Skeletal muscle tissue (tissue), 4 donors: ENCODE measurements around the gene RAPGEF4. TPM values are rescaled to one million over a fixed set of nuclear protein-coding genes. Genes with fewer than 3 reads are reported as not detected.

Experiments used
- H3K27ac ChIP-seq: one replicate; pipeline ENCODE4 v1.7.0; 2013; ENCODE audit warnings: mild to moderate bottlenecking, low read depth, low read length, inconsistent platforms
- H3K27me3 ChIP-seq, 3 donors: one replicate each; pipeline ENCODE4 v1.7.0; 2013; ENCODE audit warnings: low read length in 3 of 3; ENCODE audit not compliant: control insufficient read depth in 3 of 3, insufficient read depth in 3 of 3
- H3K36me3 ChIP-seq, 3 donors: one replicate each; pipeline ENCODE4 v1.7.0; 2013; ENCODE audit warnings: low read length in 3 of 3; ENCODE audit not compliant: control insufficient read depth in 3 of 3, insufficient read depth in 3 of 3
- H3K4me1 ChIP-seq, 3 donors: one replicate each; pipeline ENCODE4 v1.7.0; 2013; ENCODE audit warnings: low read length in 3 of 3, mild to moderate bottlenecking in 3 of 3; ENCODE audit not compliant: control insufficient read depth in 3 of 3, insufficient read depth in 3 of 3
- H3K4me3 ChIP-seq, 3 donors: one replicate each; pipeline ENCODE4 v1.7.0; 2013; ENCODE audit warnings: low read length in 3 of 3
- H3K9ac ChIP-seq, 3 donors: one replicate each; pipeline ENCODE4 v1.7.0; 2013; ENCODE audit warnings: low read length in 3 of 3, mild to moderate bottlenecking in 3 of 3, moderate library complexity in 2 of 3, low read depth in 1 of 3
- H3K9me3 ChIP-seq, 3 donors: one replicate each; pipeline ENCODE4 v1.7.0; 2013; ENCODE audit warnings: low read length in 3 of 3; ENCODE audit not compliant: control insufficient read depth in 3 of 3
- total RNA-seq: library from RNA; depleted of rRNA; stranded (reverse); fragments of >200 nt; gene quantifications from one replicate; pipeline ENCODE4 v1.2.3, GENCODE V29; 2014
- donor health status: Osteomylitis.

RAPGEF4 gene
- total RNA-seq, 1 donor from 2014 or later: 5.7 TPM

GRCh38 chr2:172908275-172908674 is 172.6 kb downstream of the RAPGEF4 start:
- no peak overlapping the region for H3K9ac ChIP-seq
- H3K4me3 ChIP-seq: no peak overlapping the region
- H3K9me3 ChIP-seq: no peaks in the 10 kb centered on the region
- peaks cover 8 to 13% (median 10%) of the 10 kb centered on the region in 3 donors for H3K4me1 ChIP-seq
- no peak overlapping the region for H3K27ac ChIP-seq
- H3K27me3 ChIP-seq: no peaks in the 10 kb centered on the region
- H3K36me3 ChIP-seq: no peaks in the 10 kb centered on the region

- no peak overlapping the region for H3K9ac ChIP-seq
- no peaks in the 10 kb centered on the region for H3K36me3 ChIP-seq
- no peak overlapping the region for H3K27ac ChIP-seq
- H3K27me3 ChIP-seq: no peaks in the 10 kb centered on the region
- no peaks in the 10 kb centered on the region for H3K9me3 ChIP-seq
- peaks cover 8 to 13% (median 10%) of the 10 kb centered on the region in 3 donors for H3K4me1 ChIP-seq
- H3K4me3 ChIP-seq: no peak overlapping the region
These were observed 173.8 kb downstream of the RAPGEF4 start for GRCh38 chr2:172909454-172909853.

GRCh38 chr2:172912266-172912665 is 176.6 kb downstream of the RAPGEF4 start:
- no peaks in the 10 kb centered on the region for H3K36me3 ChIP-seq
- no peak overlapping the region for H3K4me3 ChIP-seq
- no peaks in the 10 kb centered on the region for H3K9me3 ChIP-seq
- H3K4me1 ChIP-seq: no peaks in the 10 kb centered on the region
- H3K27ac ChIP-seq: no peak overlapping the region
- H3K27me3 ChIP-seq: no peaks in the 10 kb centered on the region
- H3K9ac ChIP-seq: no peak overlapping the region

- no peaks in the 10 kb centered on the region for H3K9me3 ChIP-seq
- H3K9ac ChIP-seq: no peak overlapping the region
- no peak overlapping the region for H3K27ac ChIP-seq
- no peaks in the 10 kb centered on the region for H3K4me1 ChIP-seq
- H3K4me3 ChIP-seq: no peak overlapping the region
- H3K27me3 ChIP-seq: no peaks in the 10 kb centered on the region
- no peaks in the 10 kb centered on the region for H3K36me3 ChIP-seq
These were observed 178.8 kb downstream of the RAPGEF4 start for GRCh38 chr2:172914341-172915008.

GRCh38 chr2:172917716-172918115 is 182.1 kb downstream of the RAPGEF4 start:
- no peaks in the 10 kb centered on the region for H3K27me3 ChIP-seq
- peaks cover 0 to 1% (median 0%) of the 10 kb centered on the region in 3 donors for H3K4me1 ChIP-seq
- H3K36me3 ChIP-seq: no peaks in the 10 kb centered on the region
- no peak overlapping the region for H3K27ac ChIP-seq
- H3K9me3 ChIP-seq: no peaks in the 10 kb centered on the region
- no peak overlapping the region for H3K9ac ChIP-seq
- no peak overlapping the region for H3K4me3 ChIP-seq

GRCh38 chr2:172919732-172920131 is 184.1 kb downstream of the RAPGEF4 start:
- Histone ChIP-seq H3K9ac (no peak overlapping the region), H3K27me3 (no peaks in the 10 kb centered on the region), H3K4me1 (peaks cover 0 to 4% (median 0%) of the 10 kb centered on the region in 3 donors), H3K4me3 (no peak overlapping the region), H3K27ac (no peak overlapping the region), H3K9me3 (no peaks in the 10 kb centered on the region), H3K36me3 (no peaks in the 10 kb centered on the region)

- Histone ChIP-seq H3K4me3 (no peak overlapping the region), H3K27me3 (no peaks in the 10 kb centered on the region), H3K9me3 (no peaks in the 10 kb centered on the region), H3K9ac (no peak overlapping the region), H3K4me1 (peaks cover 0 to 4% (median 0%) of the 10 kb centered on the region in 3 donors), H3K36me3 (no peaks in the 10 kb centered on the region), H3K27ac (no peak overlapping the region)
These were observed 186.0 kb downstream of the RAPGEF4 start for GRCh38 chr2:172921532-172922236.

- Histone ChIP-seq H3K9me3 (no peaks in the 10 kb centered on the region), H3K36me3 (no peaks in the 10 kb centered on the region), H3K27ac (no peak overlapping the region), H3K4me3 (no peak overlapping the region), H3K27me3 (no peaks in the 10 kb centered on the region), H3K9ac (no peak overlapping the region), H3K4me1 (peaks cover 0 to 4% (median 0%) of the 10 kb centered on the region in 3 donors)
These were observed 186.7 kb downstream of the RAPGEF4 start for GRCh38 chr2:172922306-172922705.

GRCh38 chr2:172922815-172923214 is 187.2 kb downstream of the RAPGEF4 start:
- Histone ChIP-seq H3K9ac (no peak overlapping the region), H3K9me3 (no peaks in the 10 kb centered on the region), H3K27ac (no peak overlapping the region), H3K4me1 (peaks cover 2 to 4% (median 4%) of the 10 kb centered on the region in 3 donors), H3K36me3 (no peaks in the 10 kb centered on the region), H3K4me3 (no peak overlapping the region), H3K27me3 (no peaks in the 10 kb centered on the region)

- Histone ChIP-seq H3K9me3 (no peaks in the 10 kb centered on the region), H3K36me3 (no peaks in the 10 kb centered on the region), H3K27ac (no peak overlapping the region), H3K27me3 (no peaks in the 10 kb centered on the region), H3K9ac (no peak overlapping the region), H3K4me1 (peaks cover 4 to 6% (median 4%) of the 10 kb centered on the region in 3 donors), H3K4me3 (no peak overlapping the region)
These were observed 188.5 kb downstream of the RAPGEF4 start for GRCh38 chr2:172924097-172924660.
